LNCaP clone FGC (cell line): Measurements from ENCODE around the gene NRXN3.

ENCODE experiments used
- DNase-seq: peaks from one replicate; pipeline ENCODE4 v3.0.0-alpha.2; 2011; ENCODE audit warnings: low read depth
- H3K4me3 ChIP-seq: 2 replicates; pipeline ENCODE4 v1.5.1; 2011; ENCODE audit warnings: mild to moderate bottlenecking, low read depth, low read length, control low read depth
- TF ChIP-seq, protein P1 (sequence below): IDR thresholded peaks from 2 replicates; pipeline ENCODE4 v1.5.1; 2012; ENCODE audit warnings: mild to moderate bottlenecking; ENCODE audit not compliant: control insufficient read depth, insufficient read depth; ENCODE audit errors: extremely low read depth

Gene NRXN3

DNA sequence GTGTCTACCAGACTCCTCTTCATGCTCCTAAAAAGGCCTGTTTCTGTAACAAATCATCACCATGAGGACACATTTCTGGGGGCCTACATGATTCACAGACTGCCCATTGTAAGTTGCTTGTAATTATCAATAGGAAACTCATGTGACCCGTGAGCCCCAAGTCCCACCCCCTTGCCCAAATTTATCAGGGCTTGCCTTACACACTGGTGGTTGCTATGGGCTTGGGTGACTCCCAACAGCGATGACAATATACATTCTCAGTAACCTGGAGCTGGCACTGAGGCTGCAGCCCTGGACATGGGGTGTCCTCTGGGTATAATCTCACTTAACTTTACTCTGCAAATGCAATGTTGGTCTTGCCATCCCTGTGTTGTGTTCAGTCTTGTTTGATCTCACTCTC, 149.2 kb downstream of the NRXN3 start:
- DNase-seq: no peak
- TF ChIP-seq, protein P1, sequence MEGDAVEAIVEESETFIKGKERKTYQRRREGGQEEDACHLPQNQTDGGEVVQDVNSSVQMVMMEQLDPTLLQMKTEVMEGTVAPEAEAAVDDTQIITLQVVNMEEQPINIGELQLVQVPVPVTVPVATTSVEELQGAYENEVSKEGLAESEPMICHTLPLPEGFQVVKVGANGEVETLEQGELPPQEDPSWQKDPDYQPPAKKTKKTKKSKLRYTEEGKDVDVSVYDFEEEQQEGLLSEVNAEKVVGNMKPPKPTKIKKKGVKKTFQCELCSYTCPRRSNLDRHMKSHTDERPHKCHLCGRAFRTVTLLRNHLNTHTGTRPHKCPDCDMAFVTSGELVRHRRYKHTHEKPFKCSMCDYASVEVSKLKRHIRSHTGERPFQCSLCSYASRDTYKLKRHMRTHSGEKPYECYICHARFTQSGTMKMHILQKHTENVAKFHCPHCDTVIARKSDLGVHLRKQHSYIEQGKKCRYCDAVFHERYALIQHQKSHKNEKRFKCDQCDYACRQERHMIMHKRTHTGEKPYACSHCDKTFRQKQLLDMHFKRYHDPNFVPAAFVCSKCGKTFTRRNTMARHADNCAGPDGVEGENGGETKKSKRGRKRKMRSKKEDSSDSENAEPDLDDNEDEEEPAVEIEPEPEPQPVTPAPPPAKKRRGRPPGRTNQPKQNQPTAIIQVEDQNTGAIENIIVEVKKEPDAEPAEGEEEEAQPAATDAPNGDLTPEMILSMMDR: no peak
- no peak overlapping the region for H3K4me3 ChIP-seq

DNA sequence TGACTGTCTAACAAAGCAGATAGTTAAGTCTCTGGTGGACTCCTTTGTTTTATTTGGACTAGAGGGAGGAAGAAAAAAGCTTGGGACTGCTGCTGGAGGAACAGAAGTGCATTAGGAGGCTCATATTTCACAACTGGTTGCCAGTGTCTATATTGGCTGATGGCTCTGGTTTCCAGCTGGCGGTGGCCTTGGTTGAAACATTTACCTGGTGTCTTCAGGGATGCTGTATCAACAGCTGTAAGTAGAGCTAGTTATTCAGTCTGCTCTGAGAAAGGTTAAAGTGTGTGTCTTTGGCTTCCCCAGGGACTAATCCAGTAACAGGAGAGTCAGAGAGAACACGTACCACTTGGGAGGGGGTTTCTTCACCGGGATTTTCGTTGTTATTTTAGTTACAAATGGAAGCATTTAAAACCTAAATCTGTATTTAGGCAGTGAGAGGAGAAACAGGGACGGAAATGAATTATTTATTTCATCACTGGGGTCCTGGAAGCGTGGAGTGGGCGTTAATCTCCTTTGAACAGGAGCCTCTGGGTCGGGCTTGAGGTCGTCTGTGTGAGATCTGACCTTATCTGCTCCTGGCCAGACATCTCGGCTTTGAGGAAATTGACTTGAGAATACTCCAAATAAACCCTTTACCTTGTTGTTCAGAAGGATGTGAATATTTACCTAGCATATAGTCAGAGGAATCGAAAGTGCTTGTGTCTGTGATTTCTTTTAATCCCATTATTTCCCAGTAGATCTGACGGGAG, 149.9 kb downstream of the NRXN3 start:
- TF ChIP-seq, protein P1: no peak
- H3K4me3 ChIP-seq: no peak overlapping the region
- DNase-seq: peak; percentile 27

DNA sequence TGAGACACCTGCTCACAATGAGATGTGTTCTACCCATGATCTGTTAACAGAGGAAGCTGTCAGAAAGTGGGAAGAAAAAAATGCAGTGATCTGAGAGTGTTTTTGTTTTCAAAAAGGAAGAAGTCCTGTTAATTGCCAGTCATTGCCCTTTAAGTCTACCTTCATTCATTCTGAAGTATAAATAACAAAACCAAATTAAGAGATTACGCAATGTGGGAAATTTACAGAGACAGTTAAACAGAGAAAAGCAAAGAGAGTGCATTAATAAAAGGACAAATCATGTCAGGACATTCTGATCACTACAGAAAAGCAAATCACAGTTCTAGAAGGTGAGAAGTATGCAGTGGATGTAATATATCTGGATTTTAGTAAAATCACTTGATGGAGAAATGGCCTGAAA, 154.2 kb downstream of the NRXN3 start:
- H3K4me3 ChIP-seq: no peak overlapping the region
- no peak for DNase-seq
- TF ChIP-seq, protein P1: no peak

DNA sequence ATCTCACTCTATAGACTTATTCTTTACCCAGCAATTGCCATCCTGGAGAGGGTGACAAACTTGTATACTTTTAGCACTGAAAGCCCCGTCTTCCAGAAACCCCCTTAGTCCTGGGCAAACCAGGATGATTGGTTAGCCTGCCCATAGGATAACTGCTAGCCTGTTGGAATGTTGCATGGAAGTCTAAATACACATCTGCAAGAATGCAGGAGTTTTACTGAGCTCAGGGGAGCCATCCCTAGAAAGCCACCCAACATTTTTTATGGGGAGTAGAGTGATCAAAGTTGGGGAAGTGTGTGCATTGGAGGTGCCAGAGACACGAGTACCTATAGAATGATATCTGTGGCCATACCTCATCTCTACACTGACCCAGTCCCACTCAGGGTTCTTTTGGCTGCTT, 155.7 kb downstream of the NRXN3 start:
- DNase-seq: no peak
- no peak overlapping the region for H3K4me3 ChIP-seq
- TF ChIP-seq, protein P1: no peak

DNA sequence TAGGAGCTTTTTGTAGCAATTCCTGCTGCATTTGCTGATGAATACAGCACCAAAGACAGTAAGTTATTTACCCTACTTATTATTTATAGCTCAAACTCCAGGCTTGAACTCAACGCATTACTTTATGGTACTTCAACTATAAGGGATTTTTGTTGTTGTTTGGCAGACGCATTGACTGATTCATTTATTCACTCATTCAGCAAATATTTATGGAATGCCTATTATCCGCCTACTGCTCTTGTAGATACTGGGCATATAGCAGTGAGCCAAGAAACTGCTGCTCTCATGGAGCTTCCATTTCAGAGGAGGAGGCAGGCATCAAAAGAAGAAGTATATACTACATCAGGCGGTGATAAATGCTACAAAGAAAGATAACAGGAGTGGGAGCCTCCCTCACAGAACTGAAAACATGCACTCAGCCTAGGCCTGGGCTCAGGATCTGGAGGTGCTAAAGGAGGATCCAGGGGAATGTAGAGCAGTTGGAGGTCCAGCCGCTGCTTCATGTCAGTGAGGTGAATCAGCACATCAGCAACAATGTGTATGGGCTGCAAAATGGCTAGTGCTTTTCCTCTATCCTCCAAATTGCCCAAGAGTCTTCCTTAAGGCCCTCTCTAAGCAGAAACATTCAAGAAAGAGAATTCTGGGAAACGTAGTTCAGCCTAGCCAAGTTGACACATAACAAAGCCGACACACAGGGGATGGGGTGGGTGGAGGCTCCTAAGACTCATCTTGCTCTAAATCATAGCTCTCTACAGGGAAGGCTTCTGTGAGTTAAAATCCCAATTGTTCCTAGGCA, 157.5 kb downstream of the NRXN3 start:
- TF ChIP-seq, protein P1: no peak
- DNase-seq: no peak

DNA sequence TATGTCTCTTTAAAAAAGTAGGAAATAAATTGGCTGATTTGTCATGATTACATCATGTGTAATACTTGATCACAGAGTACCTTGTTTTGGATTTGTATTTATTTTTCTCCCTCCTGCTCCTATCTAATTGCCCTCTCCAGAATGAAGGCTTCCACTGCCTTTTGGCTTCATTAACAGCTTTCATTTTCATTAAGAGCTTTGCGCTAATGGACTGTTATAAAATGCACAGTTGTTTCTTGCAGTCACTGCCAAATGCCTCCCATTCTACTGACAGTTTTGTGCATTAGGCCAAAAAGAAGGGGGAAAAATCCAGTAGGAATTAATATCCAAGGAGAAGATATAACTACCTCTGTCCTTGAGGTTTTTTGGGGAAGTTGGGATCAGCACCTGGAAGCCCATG, 159.2 kb downstream of the NRXN3 start:
- no peak overlapping the region for H3K4me3 ChIP-seq
- no peak for DNase-seq
- TF ChIP-seq, protein P1: no peak

More for the DNA sequence above, 157.5 kb downstream of the NRXN3 start:
- H3K4me3 ChIP-seq: no peak overlapping the region

DNA sequence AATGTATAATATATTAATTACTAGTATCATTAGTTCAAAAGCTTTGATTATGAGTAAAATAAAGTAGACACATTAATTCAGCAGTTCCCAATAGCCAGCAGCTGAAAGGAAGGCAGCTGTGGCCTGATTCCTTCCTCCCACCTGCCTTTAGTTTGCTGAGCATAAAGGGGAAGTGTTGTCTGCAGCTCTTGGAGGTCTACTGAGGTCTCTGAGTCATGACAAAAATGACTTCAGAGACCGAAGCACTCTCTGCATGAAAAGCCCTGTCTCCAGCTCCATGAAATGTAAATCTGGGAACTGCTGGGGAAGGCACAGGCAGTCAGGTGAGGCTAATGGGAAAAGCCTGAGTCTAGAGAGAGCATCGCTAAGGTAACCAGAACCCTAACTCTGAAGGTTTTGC, 165.4 kb downstream of the NRXN3 start:
- no peak for DNase-seq
- TF ChIP-seq, protein P1: no peak
- no peak overlapping the region for H3K4me3 ChIP-seq
